Measurements from ENCODE around the gene ANXA8. TPM values are rescaled to one million over a fixed set of nuclear protein-coding genes. Genes with fewer than 3 reads are reported as not detected.
"Not testable (repeated sequence)": the region's sequence is repeated elsewhere in the genome, so short reads cannot be mapped to it uniquely, and the experiment has no call there.

The ANXA8 gene
- total RNA-seq: 0.31 TPM

- not testable (repeated sequence) for H3K9me3 ChIP-seq (ENCODE audit: low read depth, low read length); H3K4me1 ChIP-seq (ENCODE audit: insufficient read depth, low read length); H3K4me3 ChIP-seq (ENCODE audit: low read length); H3K27me3 ChIP-seq (ENCODE audit: insufficient read depth, low read length)
These were observed at the start of gene ANXA8 for GRCh38 chr10:47483923-47484322. Gene ANXA8 (minus strand): TSS chr10:47484115. CDS start chr10:47483933, 182 bp downstream.

- not testable (repeated sequence) for H3K9me3 ChIP-seq (ENCODE audit: low read depth, low read length); H3K27me3 ChIP-seq (ENCODE audit: insufficient read depth, low read length); H3K4me1 ChIP-seq (ENCODE audit: insufficient read depth, low read length); H3K4me3 ChIP-seq (ENCODE audit: low read length)
These were observed 39.6 kb upstream of the ANXA8 start, which contains the start of gene AGAP9 for GRCh38 chr10:47523475-47523874. Gene AGAP9 (minus strand): TSS chr10:47523638. CDS start chr10:47523526, 112 bp downstream.

- H3K4me1 ChIP-seq (ENCODE audit: insufficient read depth, low read length); H3K27me3 ChIP-seq (ENCODE audit: insufficient read depth, low read length); H3K4me3 ChIP-seq (ENCODE audit: low read length); H3K9me3 ChIP-seq (ENCODE audit: low read depth, low read length): not testable (repeated sequence)
These were observed 18.4 kb upstream of the ANXA8 start for GRCh38 chr10:47502313-47502712.

- not testable (repeated sequence) for H3K9me3 ChIP-seq (ENCODE audit: low read depth, low read length); H3K4me1 ChIP-seq (ENCODE audit: insufficient read depth, low read length); H3K4me3 ChIP-seq (ENCODE audit: low read length); H3K27me3 ChIP-seq (ENCODE audit: insufficient read depth, low read length)
These were observed 10.3 kb upstream of the ANXA8 start for GRCh38 chr10:47494226-47494625.

GRCh38 chr10:47491600-47491999, 7.7 kb upstream of the ANXA8 start, which contains the start of gene FAM25G:
Gene FAM25G (minus strand): TSS chr10:47491700. CDS start chr10:47491674, 26 bp downstream.
- not testable (repeated sequence) for H3K27me3 ChIP-seq (ENCODE audit: insufficient read depth, low read length); H3K4me1 ChIP-seq (ENCODE audit: insufficient read depth, low read length); H3K9me3 ChIP-seq (ENCODE audit: low read depth, low read length); H3K4me3 ChIP-seq (ENCODE audit: low read length)

- not testable (repeated sequence) for H3K4me1 ChIP-seq (ENCODE audit: insufficient read depth, low read length); H3K27me3 ChIP-seq (ENCODE audit: insufficient read depth, low read length); H3K4me3 ChIP-seq (ENCODE audit: low read length); H3K9me3 ChIP-seq (ENCODE audit: low read depth, low read length)
These were observed 5.7 kb upstream of the ANXA8 start for GRCh38 chr10:47489630-47490029.

GRCh38 chr10:47485943-47486342, 2.0 kb upstream of the ANXA8 start:
- H3K4me1 ChIP-seq (ENCODE audit: insufficient read depth, low read length); H3K9me3 ChIP-seq (ENCODE audit: low read depth, low read length); H3K27me3 ChIP-seq (ENCODE audit: insufficient read depth, low read length); H3K4me3 ChIP-seq (ENCODE audit: low read length): not testable (repeated sequence)

- H3K9me3 ChIP-seq (ENCODE audit: low read depth, low read length); H3K4me3 ChIP-seq (ENCODE audit: low read length); H3K4me1 ChIP-seq (ENCODE audit: insufficient read depth, low read length): not testable (repeated sequence)
These were observed 871 bp upstream of the ANXA8 start for GRCh38 chr10:47484786-47485185.

GRCh38 chr10:47482367-47482766, 1.5 kb downstream of the ANXA8 start:
- H3K9me3 ChIP-seq (ENCODE audit: low read depth, low read length); H3K27me3 ChIP-seq (ENCODE audit: insufficient read depth, low read length); H3K4me3 ChIP-seq (ENCODE audit: low read length); H3K4me1 ChIP-seq (ENCODE audit: insufficient read depth, low read length): not testable (repeated sequence)

More at GRCh38 chr10:47484786-47485185, 871 bp upstream of the ANXA8 start:
- H3K27me3 ChIP-seq (ENCODE audit: insufficient read depth, low read length): not testable (repeated sequence)

GRCh38 chr10:47481768-47482181, 2.1 kb downstream of the ANXA8 start:
- H3K4me3 ChIP-seq (ENCODE audit: low read length); H3K9me3 ChIP-seq (ENCODE audit: low read depth, low read length); H3K4me1 ChIP-seq (ENCODE audit: insufficient read depth, low read length); H3K27me3 ChIP-seq (ENCODE audit: insufficient read depth, low read length): not testable (repeated sequence)

- H3K9me3 ChIP-seq (ENCODE audit: low read depth, low read length); H3K27me3 ChIP-seq (ENCODE audit: insufficient read depth, low read length); H3K4me3 ChIP-seq (ENCODE audit: low read length); H3K4me1 ChIP-seq (ENCODE audit: insufficient read depth, low read length): not testable (repeated sequence)
These were observed 2.6 kb downstream of the ANXA8 start for GRCh38 chr10:47481182-47481766.

GRCh38 chr10:47480133-47480532, 3.8 kb downstream of the ANXA8 start:
- not testable (repeated sequence) for H3K9me3 ChIP-seq (ENCODE audit: low read depth, low read length); H3K4me1 ChIP-seq (ENCODE audit: insufficient read depth, low read length); H3K4me3 ChIP-seq (ENCODE audit: low read length); H3K27me3 ChIP-seq (ENCODE audit: insufficient read depth, low read length)

GRCh38 chr10:47478114-47478513, 5.8 kb downstream of the ANXA8 start:
- not testable (repeated sequence) for H3K4me1 ChIP-seq (ENCODE audit: insufficient read depth, low read length); H3K9me3 ChIP-seq (ENCODE audit: low read depth, low read length)

GRCh38 chr10:47477078-47477477, 6.8 kb downstream of the ANXA8 start:
- not testable (repeated sequence) for H3K4me3 ChIP-seq (ENCODE audit: low read length); H3K27me3 ChIP-seq (ENCODE audit: insufficient read depth, low read length); H3K9me3 ChIP-seq (ENCODE audit: low read depth, low read length); H3K4me1 ChIP-seq (ENCODE audit: insufficient read depth, low read length)

More at GRCh38 chr10:47478114-47478513, 5.8 kb downstream of the ANXA8 start:
- not testable (repeated sequence) for H3K27me3 ChIP-seq (ENCODE audit: insufficient read depth, low read length); H3K4me3 ChIP-seq (ENCODE audit: low read length)

GRCh38 chr10:47475101-47475500, 8.8 kb downstream of the ANXA8 start:
- H3K27me3 ChIP-seq (ENCODE audit: insufficient read depth, low read length); H3K9me3 ChIP-seq (ENCODE audit: low read depth, low read length); H3K4me3 ChIP-seq (ENCODE audit: low read length); H3K4me1 ChIP-seq (ENCODE audit: insufficient read depth, low read length): not testable (repeated sequence)

GRCh38 chr10:47473516-47473915, 10.4 kb downstream of the ANXA8 start:
- H3K4me3 ChIP-seq (ENCODE audit: low read length); H3K27me3 ChIP-seq (ENCODE audit: insufficient read depth, low read length); H3K9me3 ChIP-seq (ENCODE audit: low read depth, low read length); H3K4me1 ChIP-seq (ENCODE audit: insufficient read depth, low read length): not testable (repeated sequence)

Data from mononuclear cell (primary cell).